HG03039 (cell line): ENCODE measurements around the gene ICAM2.
"Not testable (repeated sequence)": the region's sequence is repeated elsewhere in the genome, so short reads cannot be mapped to it uniquely, and the experiment has no call there.

ENCODE experiments used
- ATAC-seq: cut with Tn5 transposase; IDR thresholded peaks from one replicate; pipeline ENCODE4 v1.9.1; 2021; ENCODE audit warnings: mild to moderate bottlenecking, moderate library complexity; ENCODE audit not compliant: unreplicated experiment

Gene ICAM2

GRCh38 chr17:64045176-64045575, 24.7 kb upstream of the ICAM2 start:
- ATAC-seq = no peak

- no peak for ATAC-seq
Observed at GRCh38 chr17:64042700-64043485, 22.5 kb upstream of the ICAM2 start.

- ATAC-seq = no peak
Observed at GRCh38 chr17:64041912-64042311, 21.5 kb upstream of the ICAM2 start.

- ATAC-seq = no peak
Observed at GRCh38 chr17:64040206-64040605, 19.8 kb upstream of the ICAM2 start.

- ATAC-seq = no peak
Observed at GRCh38 chr17:64039106-64039400, 18.6 kb upstream of the ICAM2 start.

- no peak for ATAC-seq
Observed at GRCh38 chr17:64038331-64039105, 18.1 kb upstream of the ICAM2 start.

GRCh38 chr17:64037802-64038201, 17.4 kb upstream of the ICAM2 start:
- no peak for ATAC-seq

GRCh38 chr17:64037180-64037579, 16.7 kb upstream of the ICAM2 start:
- no peak for ATAC-seq

GRCh38 chr17:64036198-64036922, 15.9 kb upstream of the ICAM2 start:
- ATAC-seq = no peak

- ATAC-seq = no peak
Observed at GRCh38 chr17:64032081-64032480, 11.6 kb upstream of the ICAM2 start.

- no peak for ATAC-seq
Observed at GRCh38 chr17:64028874-64029464, 8.5 kb upstream of the ICAM2 start.

GRCh38 chr17:64025732-64026294, 5.4 kb upstream of the ICAM2 start:
- ATAC-seq = peak; percentile 49

- ATAC-seq = no peak
Observed at GRCh38 chr17:64024781-64025731, 4.6 kb upstream of the ICAM2 start.

- ATAC-seq = no peak
Observed at GRCh38 chr17:64024215-64024654, 3.8 kb upstream of the ICAM2 start.

- ATAC-seq = no peak
Observed at GRCh38 chr17:64022611-64023063, 2.2 kb upstream of the ICAM2 start.

GRCh38 chr17:64019551-64019961, 877 bp downstream of the ICAM2 start:
- ATAC-seq = not testable (repeated sequence)

- ATAC-seq = no peak
Observed at GRCh38 chr17:64017381-64017980, 3.0 kb downstream of the ICAM2 start.

- ATAC-seq = no peak
Observed at GRCh38 chr17:64016974-64017373, 3.5 kb downstream of the ICAM2 start.

GRCh38 chr17:64016231-64016784, 4.1 kb downstream of the ICAM2 start:
- ATAC-seq = no peak
